ENCODE measurements around the gene SOX18.

- no peak for TF ChIP-seq CTCF (IDR thresholded peaks at IDR 0.05 in 4 of 5, conservative IDR thresholded peaks at IDR 0.05 in 1 of 5)
- TF ChIP-seq POLR2A (IDR thresholded peaks at IDR 0.05) = no peak
Observed at GRCh38 chr20:64049878-64050260, 430 bp upstream of the SOX18 start.

Measured in gastrocnemius medialis (tissue), 4 donors.